ENCODE results near the gene B3GAT3. TPM values are rescaled to one million over a fixed set of nuclear protein-coding genes. Genes with fewer than 3 reads are reported as not detected.

The B3GAT3 gene
- 34.3 and 50.9 TPM in 2 replicates for total RNA-seq

GRCh38 chr11:62621567-62622470, at the start of gene B3GAT3:
TSS of gene B3GAT3 (minus strand) at chr11:62621986. CDS start at chr11:62621947, 39 bp downstream.

GRCh38 chr11:62665075-62665598, 43.4 kb upstream of the B3GAT3 start, which contains the start of the genes C11orf98 and CSKMT:
TSS of gene C11orf98 (minus strand) at chr11:62665210. CDS start at chr11:62665169, 41 bp downstream.
TSS of gene CSKMT (plus strand) at chr11:62665312. CDS start at chr11:62665880, 568 bp downstream.

GRCh38 chr11:62645946-62646824, 24.4 kb upstream of the B3GAT3 start, which contains the start of gene GANAB:
TSS of gene GANAB (minus strand) at chr11:62646613. CDS start at chr11:62646599, 14 bp downstream.

GRCh38 chr11:62612366-62613290, 9.2 kb downstream of the B3GAT3 start, which contains the start of the genes EML3 and ROM1:
TSS of gene EML3 (minus strand) at chr11:62612775. CDS start at chr11:62612457, 318 bp downstream.
TSS of gene ROM1 (plus strand) at chr11:62613257. CDS start at chr11:62613282, 25 bp downstream.

GRCh38 chr11:62601372-62602140, 20.2 kb downstream of the B3GAT3 start, which contains the start of gene MTA2:
TSS of gene MTA2 (minus strand) at chr11:62601865. CDS start at chr11:62601450, 415 bp downstream.

GRCh38 chr11:62591448-62592145, 30.2 kb downstream of the B3GAT3 start, which contains the start of gene TUT1:
TSS of gene TUT1 (minus strand) at chr11:62591523. CDS start at chr11:62591485, 38 bp downstream.

GRCh38 chr11:62573592-62574362, 48.0 kb downstream of the B3GAT3 start, which contains the start of gene EEF1G:
TSS of gene EEF1G (minus strand) at chr11:62573891. CDS start at chr11:62573842, 49 bp downstream.

Other genes with a start within 250 kb of the B3GAT3 start
- gene SCGB1A1, start 203.0 kb downstream of the B3GAT3 start, total RNA-seq: not detected in 2 replicates
- gene AHNAK, start 75.2 kb downstream of the B3GAT3 start, total RNA-seq: 598 and 812 TPM in 2 replicates
- gene EEF1G, start 48.1 kb downstream of the B3GAT3 start, total RNA-seq: 1,010 and 1,304 TPM in 2 replicates
- gene TUT1, start 30.5 kb downstream of the B3GAT3 start, total RNA-seq: 7.0 TPM in 2 replicates
- 97.1 and 125 TPM in 2 replicates for gene MTA2, start 20.1 kb downstream of the B3GAT3 start, total RNA-seq
- 11.6 and 14.0 TPM in 2 replicates for gene EML3, start 9.2 kb downstream of the B3GAT3 start, total RNA-seq
- gene ROM1, start 8.7 kb downstream of the B3GAT3 start, total RNA-seq: 2.3 and 2.9 TPM in 2 replicates
- gene GANAB, start 24.6 kb upstream of the B3GAT3 start, total RNA-seq: 315 and 475 TPM in 2 replicates
- gene INTS5, start 31.3 kb upstream of the B3GAT3 start, total RNA-seq: 22.9 and 24.5 TPM in 2 replicates
- gene C11orf98, start 43.2 kb upstream of the B3GAT3 start, total RNA-seq: 24.6 and 35.6 TPM in 2 replicates
- gene CSKMT, start 43.3 kb upstream of the B3GAT3 start, total RNA-seq: 4.2 and 9.4 TPM in 2 replicates
- gene UQCC3, start 49.7 kb upstream of the B3GAT3 start, total RNA-seq: 12.0 and 12.6 TPM in 2 replicates
- gene LBHD1, start 50.3 kb upstream of the B3GAT3 start, total RNA-seq: 2.7 and 3.3 TPM in 2 replicates
- gene UBXN1, start 57.1 kb upstream of the B3GAT3 start, total RNA-seq: 99.4 and 126 TPM in 2 replicates
- 12.2 and 23.5 TPM in 2 replicates for gene LRRN4CL, start 67.5 kb upstream of the B3GAT3 start, total RNA-seq
- 37.4 and 39.5 TPM in 2 replicates for gene BSCL2, start 85.4 kb upstream of the B3GAT3 start, total RNA-seq
- gene GNG3, start 85.7 kb upstream of the B3GAT3 start, total RNA-seq: not detected in 2 replicates
- 9.6 and 16.4 TPM in 2 replicates for gene HNRNPUL2, start 105.5 kb upstream of the B3GAT3 start, total RNA-seq
- 30.0 and 35.2 TPM in 2 replicates for gene TTC9C, start 106.5 kb upstream of the B3GAT3 start, total RNA-seq
- 14.5 and 15.6 TPM in 2 replicates for gene ZBTB3, start 132.2 kb upstream of the B3GAT3 start, total RNA-seq
- 66.9 and 68.8 TPM in 2 replicates for gene POLR2G, start 139.6 kb upstream of the B3GAT3 start, total RNA-seq
- gene TAF6L, start 149.4 kb upstream of the B3GAT3 start, total RNA-seq: 29.2 and 30.7 TPM in 2 replicates
- 19.0 and 25.5 TPM in 2 replicates for gene TMEM179B, start 165.4 kb upstream of the B3GAT3 start, total RNA-seq
- gene TMEM223, start 170.0 kb upstream of the B3GAT3 start, total RNA-seq: 21.8 and 24.1 TPM in 2 replicates
- gene NXF1, start 183.5 kb upstream of the B3GAT3 start, total RNA-seq: 26.4 and 28.4 TPM in 2 replicates
- 42.4 and 52.6 TPM in 2 replicates for gene STX5, start 210.1 kb upstream of the B3GAT3 start, total RNA-seq
- gene TEX54, start 210.9 kb upstream of the B3GAT3 start, total RNA-seq: not detected in 2 replicates
- gene WDR74, start 217.6 kb upstream of the B3GAT3 start, total RNA-seq: 48.4 and 68.5 TPM in 2 replicates

Data from uterine smooth muscle cell (primary cell).